WTC11 (cell line): ENCODE measurements around the gene ITCH. TPM values are rescaled to one million over a fixed set of nuclear protein-coding genes. Genes with fewer than 3 reads are reported as not detected.

Experiments
- ATAC-seq: fragments of 200-7000 bp; cut with Tn5 transposase; 2 replicates; pipeline ENCODE4 v1.10.0; 2021; ENCODE audit warnings: mild to moderate bottlenecking, moderate library complexity
- CTCF ChIA-PET: fragments of 300-600 bp; sonication (Branson Sonifier 250); formaldehyde crosslinking; loops from one replicate; lab custom pipeline; 2021; ENCODE audit warnings: antibody characterized with exemption; lab: Charles Lee
- POLR2A ChIA-PET: fragments of 350-600 bp; sonication (Branson Sonifier 250); formaldehyde crosslinking; loops from one replicate; lab custom pipeline; 2021; ENCODE audit warnings: antibody characterized with exemption; lab: Charles Lee
- DNase-seq: peaks from one replicate; pipeline ENCODE4 v3.0.0; 2021; ENCODE audit warnings: low spot score
- H3K27ac Mint-ChIP-seq: 2 replicates; pipeline ENCODE4 v1.8.0; 2021; ENCODE audit warnings: mixed read lengths
- H3K27me3 Mint-ChIP-seq: 2 replicates; pipeline ENCODE4 v1.8.0; 2021; ENCODE audit warnings: low read depth, mild to moderate bottlenecking, moderate library complexity, mixed read lengths
- H3K36me3 Mint-ChIP-seq: 2 replicates; pipeline ENCODE4 v1.8.0; 2021; ENCODE audit warnings: mixed read lengths
- H3K4me1 Mint-ChIP-seq: 2 replicates; pipeline ENCODE4 v1.8.0; 2022; ENCODE audit warnings: mixed read lengths
- H3K4me3 Mint-ChIP-seq: 2 replicates; pipeline ENCODE4 v1.8.0; 2021; ENCODE audit warnings: mild to moderate bottlenecking, moderate library complexity, mixed read lengths
- H3K9me3 Mint-ChIP-seq: 2 replicates; pipeline ENCODE4 v1.8.0; 2021; ENCODE audit warnings: mixed read lengths
- ATF1 ChIP-seq: sonication (generic); formaldehyde crosslinking; IDR thresholded peaks from 2 replicates; pipeline ENCODE4 v1.8.1; 2023; ENCODE audit warnings: mild to moderate bottlenecking, moderate library complexity, missing genetic modification reagents
- CREB1 ChIP-seq: sonication (generic); formaldehyde crosslinking; IDR thresholded peaks from 2 replicates; pipeline ENCODE4 v1.8.0; 2023; ENCODE audit warnings: mild to moderate bottlenecking, missing genetic modification reagents
- ELF4 ChIP-seq: sonication (generic); formaldehyde crosslinking; IDR thresholded peaks from 2 replicates; pipeline ENCODE4 v1.8.1; 2022; ENCODE audit warnings: low read depth, mild to moderate bottlenecking, moderate library complexity, missing genetic modification reagents
- EMX1 ChIP-seq: fragments of 250-450 bp; sonication (Bioruptor Pico); IDR thresholded peaks from 2 replicates; pipeline ENCODE4 v1.8.0; 2021; ENCODE audit warnings: mild to moderate bottlenecking
- ETV6 ChIP-seq: sonication (generic); formaldehyde crosslinking; IDR thresholded peaks from 2 replicates; pipeline ENCODE4 v1.8.1; 2022; ENCODE audit warnings: mild to moderate bottlenecking, missing genetic modification reagents
- FOXJ3 ChIP-seq: sonication (generic); formaldehyde crosslinking; IDR thresholded peaks from 2 replicates; pipeline ENCODE4 v1.9.0; 2021; ENCODE audit warnings: missing genetic modification reagents, mild to moderate bottlenecking, borderline replicate concordance
- FOXK1 ChIP-seq: sonication (generic); formaldehyde crosslinking; IDR thresholded peaks from 2 replicates; pipeline ENCODE4 v1.8.0; 2022; ENCODE audit warnings: mild to moderate bottlenecking, moderate library complexity, missing genetic modification reagents
- GABPB1 ChIP-seq: sonication (generic); formaldehyde crosslinking; IDR thresholded peaks from 2 replicates; pipeline ENCODE4 v1.8.1; 2023; ENCODE audit warnings: mild to moderate bottlenecking, missing genetic modification reagents
- GRHL2 ChIP-seq: fragments of 250-450 bp; sonication (Bioruptor Pico); IDR thresholded peaks from 2 replicates; pipeline ENCODE4 v1.8.0; 2022; ENCODE audit warnings: mild to moderate bottlenecking, moderate library complexity; ENCODE audit not compliant: insufficient replicate concordance, severe bottlenecking
- MXD4 ChIP-seq: fragments of 250-450 bp; sonication (Bioruptor Pico); IDR thresholded peaks from 2 replicates; pipeline ENCODE4 v1.8.0; 2021; ENCODE audit warnings: mild to moderate bottlenecking, moderate library complexity, borderline replicate concordance
- NFATC4 ChIP-seq: fragments of 250-450 bp; sonication (Bioruptor Pico); IDR thresholded peaks from 2 replicates; pipeline ENCODE4 v1.9.0; 2021; ENCODE audit warnings: mild to moderate bottlenecking
- RORB ChIP-seq: fragments of 250-450 bp; sonication (Bioruptor Pico); IDR thresholded peaks from 2 replicates; pipeline ENCODE4 v1.9.0; 2021; ENCODE audit warnings: mild to moderate bottlenecking
- TP53 ChIP-seq: sonication (generic); formaldehyde crosslinking; IDR thresholded peaks from 2 replicates; pipeline ENCODE4 v1.8.1; 2023; ENCODE audit warnings: mild to moderate bottlenecking, missing genetic modification reagents
- ZBTB21 ChIP-seq: sonication (generic); formaldehyde crosslinking; IDR thresholded peaks from 2 replicates; pipeline ENCODE4 v1.8.1; 2023; ENCODE audit warnings: mild to moderate bottlenecking, missing genetic modification reagents, borderline replicate concordance
- ZNF138 ChIP-seq: sonication (generic); formaldehyde crosslinking; conservative IDR thresholded peaks from 2 replicates; pipeline ENCODE4 v1.8.1; 2022; ENCODE audit warnings: mild to moderate bottlenecking, moderate library complexity, missing genetic modification reagents
- ZNF219 ChIP-seq: sonication (generic); formaldehyde crosslinking; IDR thresholded peaks from 2 replicates; pipeline ENCODE4 v1.8.0; 2023; ENCODE audit warnings: missing genetic modification reagents, mild to moderate bottlenecking, borderline replicate concordance
- ZNF416 ChIP-seq: fragments of 250-450 bp; sonication (Bioruptor Pico); IDR thresholded peaks from 2 replicates; pipeline ENCODE4 v1.9.0; 2021; ENCODE audit warnings: mild to moderate bottlenecking, inconsistent platforms
- ZNF423 ChIP-seq: fragments of 250-450 bp; sonication (Bioruptor Pico); IDR thresholded peaks from 2 replicates; pipeline ENCODE4 v2.1.2; 2022; ENCODE audit warnings: mild to moderate bottlenecking, moderate library complexity
- total RNA-seq: library from RNA; stranded (reverse); gene quantifications from 3 replicates; pipeline ENCODE4 v1.2.3, GENCODE V29; 2021
- TF ChIP-seq, protein P1 (sequence below): fragments of 250-450 bp; sonication (Bioruptor Pico); IDR thresholded peaks from 2 replicates; pipeline ENCODE4 v1.9.0; 2021; ENCODE audit warnings: mild to moderate bottlenecking
- TF ChIP-seq, protein P2 (sequence below): sonication (generic); formaldehyde crosslinking; IDR thresholded peaks from 2 replicates; pipeline ENCODE4 v1.8.1; 2022; ENCODE audit warnings: missing genetic modification reagents, borderline replicate concordance
- TF ChIP-seq, protein P3 (sequence below): sonication (generic); formaldehyde crosslinking; IDR thresholded peaks from 2 replicates; pipeline ENCODE4 v1.8.1; 2022; ENCODE audit warnings: mild to moderate bottlenecking, missing genetic modification reagents, moderate library complexity, borderline replicate concordance
- TF ChIP-seq, protein P4 (sequence below): sonication (generic); formaldehyde crosslinking; IDR thresholded peaks from 2 replicates; pipeline ENCODE4 v1.8.0; 2022; ENCODE audit warnings: missing genetic modification reagents
- TF ChIP-seq, protein P5 (sequence below): sonication (generic); formaldehyde crosslinking; IDR thresholded peaks from 2 replicates; pipeline ENCODE4 v1.8.0; 2022; ENCODE audit warnings: mild to moderate bottlenecking, missing genetic modification reagents
- TF ChIP-seq, protein P6 (sequence below): fragments of 250-450 bp; sonication (Bioruptor Pico); IDR thresholded peaks from 2 replicates; pipeline ENCODE4 v1.8.0; 2021; ENCODE audit warnings: mild to moderate bottlenecking

The ITCH gene
- total RNA-seq, 1 experiment from 2014 or later, result 35.8 TPM

DNA sequence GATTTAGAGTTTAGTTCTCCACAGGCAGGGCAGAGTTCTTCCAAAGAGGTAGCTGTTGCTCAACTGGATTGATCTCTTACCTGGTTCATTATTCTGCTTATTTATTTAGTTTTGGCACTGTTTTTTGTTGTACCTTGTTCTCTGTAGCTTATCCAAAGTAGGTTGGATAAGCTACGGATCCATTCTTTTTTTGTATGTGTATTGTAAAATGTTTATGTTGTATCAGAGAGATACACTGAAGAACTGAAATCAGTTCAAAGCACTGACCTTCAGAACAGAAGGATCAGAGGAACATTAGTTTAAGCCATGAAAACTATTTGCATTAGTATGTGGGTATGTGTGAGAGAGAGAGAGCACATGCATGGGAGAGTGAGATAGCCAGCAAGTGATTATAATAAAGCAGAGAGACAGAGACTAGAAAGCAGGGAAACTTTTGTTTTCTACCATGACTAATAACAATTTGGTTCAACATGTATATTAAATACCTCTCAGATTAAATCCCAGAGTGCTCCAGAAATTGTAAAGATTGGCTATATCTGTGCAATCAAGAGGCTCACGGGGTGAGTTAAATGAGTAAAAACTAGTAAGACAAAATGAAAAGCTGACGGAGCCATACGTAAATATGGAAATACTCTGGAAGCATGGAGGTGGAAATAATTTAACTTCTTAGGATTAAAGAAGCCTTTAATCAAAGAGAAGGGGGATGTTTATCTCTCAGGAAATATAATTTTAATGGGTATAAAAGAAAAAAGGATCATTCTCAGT lies 40.2 kb downstream of the ITCH start:
- CTCF ChIA-PET, result interaction anchor here (1.2 to 8.3 kb wide), 2 partner anchors 91 to 120 kb away, joined by 3 to 62 read pairs; no protein-coding TSS in a partner anchor
- no peak for ATAC-seq
- POLR2A ChIA-PET, result interaction anchor here (0.6 kb wide), 2 partner anchors 16 to 385 kb away, joined by 3 read pairs; no protein-coding TSS in a partner anchor
- no peak for DNase-seq
- Mint-ChIP-seq H3K4me1 (peaks cover 31% of the 10 kb centered on the region), H3K36me3 (peaks cover 7% of the 10 kb centered on the region), H3K9me3 (no peaks in the 10 kb centered on the region), H3K27ac (peak overlapping the region; percentile 90), H3K27me3 (no peaks in the 10 kb centered on the region), H3K4me3 (no peak overlapping the region)
- TF ChIP-seq NFATC4 (CRISPR knock-in tag) (no peak), GABPB1 (no peak), RORB (CRISPR knock-in tag) (no peak), MXD4 (CRISPR knock-in tag) (no peak), ETV6 (CRISPR knock-in tag) (no peak), ATF1 (CRISPR knock-in tag) (no peak), CREB1 (CRISPR knock-in tag) (no peak), FOXK1 (no peak), GRHL2 (CRISPR knock-in tag) (no peak), TP53 (CRISPR knock-in tag) (no peak)
- TF ChIP-seq, protein P1, sequence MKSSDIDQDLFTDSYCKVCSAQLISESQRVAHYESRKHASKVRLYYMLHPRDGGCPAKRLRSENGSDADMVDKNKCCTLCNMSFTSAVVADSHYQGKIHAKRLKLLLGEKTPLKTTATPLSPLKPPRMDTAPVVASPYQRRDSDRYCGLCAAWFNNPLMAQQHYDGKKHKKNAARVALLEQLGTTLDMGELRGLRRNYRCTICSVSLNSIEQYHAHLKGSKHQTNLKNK, result no peak

DNA sequence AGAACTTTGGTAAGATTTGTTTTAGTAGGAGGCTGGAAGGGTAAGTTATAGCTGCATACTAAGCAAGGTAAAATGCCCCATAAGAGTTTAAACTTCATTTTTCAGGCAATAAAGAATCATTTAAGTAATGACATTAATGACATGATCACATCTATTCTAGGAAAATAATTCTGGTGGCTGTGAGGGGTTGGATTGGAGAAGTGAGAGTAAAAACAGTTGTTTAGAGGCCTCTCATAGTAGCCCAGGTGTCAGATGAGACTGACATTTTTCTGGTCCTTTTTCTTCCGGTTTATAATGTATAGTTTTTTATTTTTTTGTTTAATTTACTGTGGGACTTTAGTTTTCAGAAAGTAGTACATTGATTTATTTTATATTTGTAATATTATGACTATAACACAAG lies 40.8 kb downstream of the ITCH start:
- H3K27me3 Mint-ChIP-seq, result no peaks in the 10 kb centered on the region
- peak overlapping the region; percentile 64 for H3K27ac Mint-ChIP-seq
- peaks cover 10% of the 10 kb centered on the region for H3K36me3 Mint-ChIP-seq
- DNase-seq (no peak), ATAC-seq (no peak)
- peaks cover 31% of the 10 kb centered on the region for H3K4me1 Mint-ChIP-seq
- TF ChIP-seq, protein P2, sequence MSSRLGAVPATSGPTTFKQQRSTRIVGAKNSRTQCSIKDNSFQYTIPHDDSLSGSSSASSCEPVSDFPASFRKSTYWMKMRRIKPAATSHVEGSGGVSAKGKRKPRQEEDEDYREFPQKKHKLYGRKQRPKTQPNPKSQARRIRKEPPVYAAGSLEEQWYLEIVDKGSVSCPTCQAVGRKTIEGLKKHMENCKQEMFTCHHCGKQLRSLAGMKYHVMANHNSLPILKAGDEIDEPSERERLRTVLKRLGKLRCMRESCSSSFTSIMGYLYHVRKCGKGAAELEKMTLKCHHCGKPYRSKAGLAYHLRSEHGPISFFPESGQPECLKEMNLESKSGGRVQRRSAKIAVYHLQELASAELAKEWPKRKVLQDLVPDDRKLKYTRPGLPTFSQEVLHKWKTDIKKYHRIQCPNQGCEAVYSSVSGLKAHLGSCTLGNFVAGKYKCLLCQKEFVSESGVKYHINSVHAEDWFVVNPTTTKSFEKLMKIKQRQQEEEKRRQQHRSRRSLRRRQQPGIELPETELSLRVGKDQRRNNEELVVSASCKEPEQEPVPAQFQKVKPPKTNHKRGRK, result no peak
- TF ChIP-seq ZNF219 (CRISPR knock-in tag) (no peak), ELF4 (CRISPR knock-in tag) (no peak), ZBTB21 (CRISPR knock-in tag) (no peak), EMX1 (no peak)
- CTCF ChIA-PET, result interaction anchor here (0.6 to 8.3 kb wide), 3 partner anchors 92 to 155 kb away, joined by 3 to 62 read pairs (median 3); no protein-coding TSS in a partner anchor
- H3K4me3 Mint-ChIP-seq, result no peak overlapping the region
- no peaks in the 10 kb centered on the region for H3K9me3 Mint-ChIP-seq
- POLR2A ChIA-PET, result no interaction called here

DNA sequence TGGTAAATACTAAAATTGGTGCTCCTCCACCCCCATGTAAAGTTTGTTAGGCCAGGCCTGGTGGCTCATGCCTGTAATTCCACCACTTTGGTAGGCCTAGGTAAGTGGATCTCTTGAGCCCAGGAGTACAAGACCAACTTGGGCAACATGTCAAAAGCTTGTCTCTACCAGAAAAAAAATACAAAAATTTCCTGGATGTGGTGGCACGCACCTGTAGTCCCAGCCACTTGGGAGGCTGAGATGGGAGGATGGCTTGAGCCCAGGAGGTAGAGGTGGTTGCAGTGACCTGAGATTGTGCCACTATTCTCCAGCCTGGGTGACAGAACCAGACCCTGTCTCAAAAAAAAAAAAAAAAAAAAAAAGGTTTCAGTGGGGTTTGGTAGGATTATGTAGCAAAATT lies 41.7 kb downstream of the ITCH start:
- peaks cover 18% of the 10 kb centered on the region for H3K36me3 Mint-ChIP-seq
- ATAC-seq (no peak), DNase-seq (no peak)
- ChIA-PET CTCF (interaction anchor here (0.6 to 8.3 kb wide), 4 partner anchors 20 to 1162 kb away, joined by 3 to 62 read pairs (median 6); partner anchors contain the start of gene AHCY), POLR2A (interaction anchor here (0.6 kb wide), 1 partner anchor 75 kb away, joined by 5 read pairs; no protein-coding TSS in a partner anchor)
- H3K27ac Mint-ChIP-seq, result no peak overlapping the region
- H3K4me1 Mint-ChIP-seq, result peaks cover 30% of the 10 kb centered on the region
- H3K9me3 Mint-ChIP-seq, result no peaks in the 10 kb centered on the region
- TF ChIP-seq, protein P3, sequence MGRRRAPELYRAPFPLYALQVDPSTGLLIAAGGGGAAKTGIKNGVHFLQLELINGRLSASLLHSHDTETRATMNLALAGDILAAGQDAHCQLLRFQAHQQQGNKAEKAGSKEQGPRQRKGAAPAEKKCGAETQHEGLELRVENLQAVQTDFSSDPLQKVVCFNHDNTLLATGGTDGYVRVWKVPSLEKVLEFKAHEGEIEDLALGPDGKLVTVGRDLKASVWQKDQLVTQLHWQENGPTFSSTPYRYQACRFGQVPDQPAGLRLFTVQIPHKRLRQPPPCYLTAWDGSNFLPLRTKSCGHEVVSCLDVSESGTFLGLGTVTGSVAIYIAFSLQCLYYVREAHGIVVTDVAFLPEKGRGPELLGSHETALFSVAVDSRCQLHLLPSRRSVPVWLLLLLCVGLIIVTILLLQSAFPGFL (CRISPR knock-in tag), result no peak
- TF ChIP-seq, protein P4, sequence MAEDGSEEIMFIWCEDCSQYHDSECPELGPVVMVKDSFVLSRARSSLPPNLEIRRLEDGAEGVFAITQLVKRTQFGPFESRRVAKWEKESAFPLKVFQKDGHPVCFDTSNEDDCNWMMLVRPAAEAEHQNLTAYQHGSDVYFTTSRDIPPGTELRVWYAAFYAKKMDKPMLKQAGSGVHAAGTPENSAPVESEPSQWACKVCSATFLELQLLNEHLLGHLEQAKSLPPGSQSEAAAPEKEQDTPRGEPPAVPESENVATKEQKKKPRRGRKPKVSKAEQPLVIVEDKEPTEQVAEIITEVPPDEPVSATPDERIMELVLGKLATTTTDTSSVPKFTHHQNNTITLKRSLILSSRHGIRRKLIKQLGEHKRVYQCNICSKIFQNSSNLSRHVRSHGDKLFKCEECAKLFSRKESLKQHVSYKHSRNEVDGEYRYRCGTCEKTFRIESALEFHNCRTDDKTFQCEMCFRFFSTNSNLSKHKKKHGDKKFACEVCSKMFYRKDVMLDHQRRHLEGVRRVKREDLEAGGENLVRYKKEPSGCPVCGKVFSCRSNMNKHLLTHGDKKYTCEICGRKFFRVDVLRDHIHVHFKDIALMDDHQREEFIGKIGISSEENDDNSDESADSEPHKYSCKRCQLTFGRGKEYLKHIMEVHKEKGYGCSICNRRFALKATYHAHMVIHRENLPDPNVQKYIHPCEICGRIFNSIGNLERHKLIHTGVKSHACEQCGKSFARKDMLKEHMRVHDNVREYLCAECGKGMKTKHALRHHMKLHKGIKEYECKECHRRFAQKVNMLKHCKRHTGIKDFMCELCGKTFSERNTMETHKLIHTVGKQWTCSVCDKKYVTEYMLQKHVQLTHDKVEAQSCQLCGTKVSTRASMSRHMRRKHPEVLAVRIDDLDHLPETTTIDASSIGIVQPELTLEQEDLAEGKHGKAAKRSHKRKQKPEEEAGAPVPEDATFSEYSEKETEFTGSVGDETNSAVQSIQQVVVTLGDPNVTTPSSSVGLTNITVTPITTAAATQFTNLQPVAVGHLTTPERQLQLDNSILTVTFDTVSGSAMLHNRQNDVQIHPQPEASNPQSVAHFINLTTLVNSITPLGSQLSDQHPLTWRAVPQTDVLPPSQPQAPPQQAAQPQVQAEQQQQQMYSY (CRISPR knock-in tag), result no peak
- TF ChIP-seq ZNF138 (CRISPR knock-in tag), result no peak
- TF ChIP-seq, protein P5, sequence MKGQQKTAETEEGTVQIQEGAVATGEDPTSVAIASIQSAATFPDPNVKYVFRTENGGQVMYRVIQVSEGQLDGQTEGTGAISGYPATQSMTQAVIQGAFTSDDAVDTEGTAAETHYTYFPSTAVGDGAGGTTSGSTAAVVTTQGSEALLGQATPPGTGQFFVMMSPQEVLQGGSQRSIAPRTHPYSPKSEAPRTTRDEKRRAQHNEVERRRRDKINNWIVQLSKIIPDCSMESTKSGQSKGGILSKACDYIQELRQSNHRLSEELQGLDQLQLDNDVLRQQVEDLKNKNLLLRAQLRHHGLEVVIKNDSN (CRISPR knock-in tag), result no peak
- TF ChIP-seq ZNF416 (CRISPR knock-in tag), result no peak
- TF ChIP-seq ZNF423 (CRISPR knock-in tag), result no peak
- no peak for TF ChIP-seq FOXJ3 (CRISPR knock-in tag)
- TF ChIP-seq, protein P6, sequence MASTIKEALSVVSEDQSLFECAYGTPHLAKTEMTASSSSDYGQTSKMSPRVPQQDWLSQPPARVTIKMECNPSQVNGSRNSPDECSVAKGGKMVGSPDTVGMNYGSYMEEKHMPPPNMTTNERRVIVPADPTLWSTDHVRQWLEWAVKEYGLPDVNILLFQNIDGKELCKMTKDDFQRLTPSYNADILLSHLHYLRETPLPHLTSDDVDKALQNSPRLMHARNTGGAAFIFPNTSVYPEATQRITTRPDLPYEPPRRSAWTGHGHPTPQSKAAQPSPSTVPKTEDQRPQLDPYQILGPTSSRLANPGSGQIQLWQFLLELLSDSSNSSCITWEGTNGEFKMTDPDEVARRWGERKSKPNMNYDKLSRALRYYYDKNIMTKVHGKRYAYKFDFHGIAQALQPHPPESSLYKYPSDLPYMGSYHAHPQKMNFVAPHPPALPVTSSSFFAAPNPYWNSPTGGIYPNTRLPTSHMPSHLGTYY (CRISPR knock-in tag), result no peak
- no peak overlapping the region for H3K4me3 Mint-ChIP-seq
- H3K27me3 Mint-ChIP-seq, result no peaks in the 10 kb centered on the region
